HG03558 (cell line): Measurements from ENCODE around the gene AFAP1L2.

ENCODE experiments used
- ATAC-seq: cut with Tn5 transposase; IDR thresholded peaks from one replicate; pipeline ENCODE4 v1.9.1; 2021; ENCODE audit warnings: moderate number of reproducible peaks; ENCODE audit not compliant: unreplicated experiment; ENCODE audit errors: extremely low read depth

The AFAP1L2 gene

DNA sequence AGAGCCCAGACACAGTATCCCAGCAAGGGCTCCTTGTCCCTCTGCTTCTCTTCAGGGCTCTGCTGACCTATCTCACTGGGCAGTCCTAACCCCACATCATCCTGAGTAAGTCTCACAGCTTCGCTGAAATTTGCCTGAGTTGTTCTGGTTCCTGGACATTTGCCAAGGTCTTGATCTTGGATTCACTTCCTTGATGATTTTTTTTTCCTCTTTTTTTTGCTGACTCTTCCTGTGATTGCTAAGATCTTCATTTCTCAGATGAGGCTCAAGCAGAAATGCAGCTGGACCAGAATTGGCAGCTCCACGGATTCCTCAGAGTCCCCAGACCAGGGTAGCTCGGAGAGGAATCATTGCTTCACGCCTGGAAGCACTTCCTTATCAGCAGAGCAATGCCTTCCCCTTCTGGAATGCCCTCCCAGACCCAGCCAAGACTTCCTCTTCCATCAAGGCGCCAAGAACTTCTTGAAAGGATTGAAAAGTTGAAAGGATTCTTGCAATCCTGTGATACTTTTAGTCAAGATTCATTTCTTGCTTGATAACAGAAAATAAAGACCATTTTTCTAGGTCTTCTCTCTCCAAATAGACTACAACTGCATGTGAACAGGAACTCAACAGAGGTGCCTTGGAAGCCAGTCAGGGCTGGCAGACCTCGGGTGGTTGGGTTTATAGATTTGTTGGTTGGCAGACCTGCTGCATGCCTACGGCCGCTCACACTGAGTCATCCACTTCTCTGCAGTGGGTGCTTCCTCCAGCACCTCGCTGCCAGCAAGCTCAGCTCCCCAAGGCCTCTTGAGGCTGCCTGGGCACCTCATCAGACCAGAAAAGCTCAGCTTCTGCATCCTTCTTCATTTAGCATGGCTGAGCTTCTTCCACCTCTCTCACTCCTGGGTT is 8.8 kb upstream of the AFAP1L2 start:
- ATAC-seq = no peak

DNA sequence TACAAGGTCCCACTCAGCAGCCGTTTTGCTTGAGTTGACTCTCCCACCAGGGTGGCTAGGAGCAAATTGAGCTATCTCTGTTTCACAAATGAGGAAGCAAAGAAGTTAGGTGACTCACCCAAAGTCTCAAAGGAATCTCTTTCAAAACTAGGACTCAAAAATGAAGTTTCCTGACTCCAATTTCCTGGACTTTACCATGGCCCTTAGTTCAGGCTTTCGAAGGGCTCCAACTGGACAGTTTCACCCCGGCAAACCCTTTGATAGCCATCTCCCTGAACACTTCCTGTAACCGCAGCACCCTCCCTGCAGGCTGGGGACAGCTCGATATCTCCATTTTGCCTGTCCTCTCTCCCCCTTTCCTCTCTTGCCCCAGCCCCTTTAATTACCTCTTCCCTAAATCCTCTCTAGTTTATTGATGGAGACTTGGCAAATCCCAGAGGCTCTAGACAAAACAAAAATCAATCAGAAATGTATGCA is 4.7 kb upstream of the AFAP1L2 start:
- ATAC-seq = no peak

DNA sequence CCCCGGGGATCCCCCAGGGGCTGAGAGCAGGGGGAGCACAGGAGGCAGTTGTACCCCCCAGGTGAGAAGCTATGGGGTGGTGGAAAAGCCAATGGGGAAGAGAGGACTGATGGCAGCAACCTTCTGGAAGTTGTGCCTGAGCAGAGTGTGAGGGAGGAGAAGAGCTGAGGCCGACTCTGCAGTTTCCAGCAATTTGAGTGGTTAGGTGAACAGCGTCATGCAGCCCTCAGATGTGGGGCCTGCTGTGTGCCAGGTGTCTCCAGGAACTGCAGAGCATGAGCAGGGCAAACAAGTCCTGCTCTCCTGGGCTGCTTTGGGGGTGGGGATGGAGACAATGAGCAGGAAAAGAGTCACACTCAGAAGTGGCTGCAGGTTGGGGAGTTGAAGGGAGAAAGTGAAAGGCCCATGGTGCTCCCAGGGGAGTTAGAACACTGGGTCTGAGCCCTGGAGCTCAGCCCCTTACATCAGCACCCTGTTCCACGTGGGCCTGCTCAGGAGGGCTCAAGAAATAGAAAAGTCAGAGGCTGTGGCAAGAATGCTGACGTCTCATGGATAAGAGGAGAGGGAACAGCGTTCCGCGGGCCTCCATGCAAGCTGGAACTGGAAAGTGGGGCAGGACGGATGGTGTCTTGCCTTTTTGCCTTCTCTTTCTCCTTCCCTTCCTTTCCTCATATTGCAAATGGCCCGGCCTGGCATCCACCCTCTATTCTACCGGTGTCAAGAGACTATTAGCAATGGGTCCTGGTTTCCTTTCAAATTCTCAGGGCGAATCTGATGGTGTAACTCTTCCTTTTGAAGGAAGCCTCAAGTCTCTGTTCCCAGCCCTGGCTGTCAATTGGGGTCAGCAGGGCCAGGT is 4.0 kb upstream of the AFAP1L2 start:
- no peak for ATAC-seq

DNA sequence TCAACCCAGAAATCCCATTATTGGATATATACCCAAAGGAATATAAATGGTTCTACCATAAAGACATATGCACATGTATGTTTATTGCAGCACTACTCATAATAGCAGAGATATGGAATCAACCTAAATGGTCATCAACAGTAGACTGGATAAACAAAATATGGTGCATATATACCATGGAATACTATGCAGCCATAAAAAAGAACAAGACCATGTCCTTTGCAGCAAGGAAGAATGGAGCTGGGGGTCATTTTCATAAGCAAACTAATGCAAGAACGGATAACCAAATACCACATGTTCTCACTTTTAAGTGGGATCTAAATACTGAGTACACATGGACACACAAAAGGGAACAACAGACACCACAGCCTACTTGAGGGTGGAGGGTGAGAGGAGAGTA is 2.2 kb upstream of the AFAP1L2 start:
- no peak for ATAC-seq

DNA sequence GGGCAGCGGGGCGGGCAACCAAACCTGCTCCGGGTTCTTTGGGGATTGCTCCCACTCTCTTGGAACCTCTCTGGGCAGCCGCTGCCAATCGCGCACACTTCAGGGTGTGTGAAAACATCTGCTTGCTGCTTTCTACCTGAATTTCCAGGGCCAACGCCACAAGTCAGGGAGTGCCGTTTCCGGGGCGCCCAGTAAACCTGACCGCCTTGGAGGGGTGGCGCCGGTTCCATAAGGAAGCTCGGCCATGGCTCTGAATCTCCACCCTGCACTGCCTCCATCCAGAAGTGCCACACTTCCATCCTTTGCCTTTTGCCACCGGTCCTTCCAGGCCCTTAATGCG is 679 bp upstream of the AFAP1L2 start:
- no peak for ATAC-seq

DNA sequence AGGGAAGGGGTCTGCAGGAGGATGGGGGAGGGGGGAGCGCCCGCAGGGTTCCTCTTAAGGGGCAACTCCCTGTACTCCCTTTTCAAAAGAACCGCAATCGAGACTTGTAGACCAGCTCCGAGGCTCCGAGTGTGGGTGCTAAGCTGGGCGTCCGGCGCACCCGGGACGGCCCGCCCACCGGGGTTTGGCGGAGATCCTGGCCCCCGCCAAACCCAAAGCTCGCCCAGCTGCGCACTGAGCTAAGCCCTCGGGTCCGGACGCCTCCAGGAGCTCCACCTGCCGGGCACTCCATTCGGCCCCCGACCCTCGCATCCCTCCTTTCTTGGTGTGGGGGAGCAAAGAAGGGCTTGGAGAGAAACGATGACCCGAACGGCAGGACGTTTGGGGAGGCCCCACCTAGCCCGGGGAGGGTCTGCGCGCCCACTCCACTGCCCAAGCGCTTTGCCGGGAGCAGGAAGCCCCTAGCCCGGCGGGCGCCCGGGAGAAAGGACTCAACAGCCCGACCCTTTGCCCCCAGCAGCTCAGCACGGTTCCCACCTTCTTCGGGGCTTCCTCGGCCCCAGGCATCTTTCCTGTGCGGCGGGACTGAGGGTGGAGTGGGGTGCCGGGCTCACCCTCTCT is 651 bp downstream of the AFAP1L2 start:
- no peak for ATAC-seq

DNA sequence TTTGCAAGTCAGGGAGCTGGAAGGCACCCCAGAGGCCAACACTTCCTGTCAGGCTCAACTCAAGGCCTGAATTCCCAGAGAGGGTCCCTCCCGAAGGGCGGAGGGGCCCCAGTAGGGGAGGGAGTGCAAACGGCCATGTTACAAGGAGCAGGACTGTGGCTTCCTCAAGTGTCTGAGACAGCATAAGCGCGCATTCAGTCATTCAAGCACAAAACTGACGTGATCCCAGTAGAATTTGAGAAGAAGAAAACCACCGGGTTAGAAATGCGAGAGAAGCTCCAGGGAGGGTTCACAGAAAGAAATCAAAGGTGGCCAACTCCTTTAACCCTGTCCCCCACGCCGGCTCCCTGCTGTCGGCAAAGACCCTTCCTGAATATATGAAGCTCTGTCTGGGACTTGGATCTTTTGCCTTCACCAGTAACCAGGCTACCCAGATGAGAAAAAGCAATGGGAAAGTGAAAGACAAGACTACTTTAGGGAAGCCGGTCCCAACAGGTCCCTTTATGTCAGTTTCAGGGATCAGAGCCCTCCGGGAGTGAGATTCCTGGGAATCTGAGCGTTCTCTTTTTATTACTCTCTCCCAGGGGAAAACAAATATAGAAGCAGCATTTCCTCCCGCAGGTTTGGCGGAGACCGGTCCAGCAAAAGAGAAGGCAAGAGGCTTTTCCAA is 1.3 kb downstream of the AFAP1L2 start:
- ATAC-seq = no peak

DNA sequence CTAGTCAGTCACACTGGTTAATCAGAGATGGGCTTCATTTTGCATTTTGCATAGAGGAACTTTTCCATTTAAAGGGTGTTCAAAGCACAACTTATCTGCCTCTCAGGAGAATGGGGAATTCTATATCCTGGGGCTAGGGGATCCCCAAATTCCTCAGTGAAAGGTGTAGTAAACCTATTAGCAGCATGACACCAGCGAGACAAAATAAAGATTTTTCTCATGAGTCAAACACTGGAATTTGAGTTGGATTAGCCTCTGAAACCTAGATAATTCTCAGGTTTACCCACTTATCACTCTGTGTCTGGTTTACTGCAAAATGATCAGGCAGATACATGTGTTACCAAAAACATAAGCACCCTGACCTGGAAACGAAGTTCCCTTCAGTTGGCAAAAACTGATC is 2.1 kb downstream of the AFAP1L2 start:
- ATAC-seq = no peak

DNA sequence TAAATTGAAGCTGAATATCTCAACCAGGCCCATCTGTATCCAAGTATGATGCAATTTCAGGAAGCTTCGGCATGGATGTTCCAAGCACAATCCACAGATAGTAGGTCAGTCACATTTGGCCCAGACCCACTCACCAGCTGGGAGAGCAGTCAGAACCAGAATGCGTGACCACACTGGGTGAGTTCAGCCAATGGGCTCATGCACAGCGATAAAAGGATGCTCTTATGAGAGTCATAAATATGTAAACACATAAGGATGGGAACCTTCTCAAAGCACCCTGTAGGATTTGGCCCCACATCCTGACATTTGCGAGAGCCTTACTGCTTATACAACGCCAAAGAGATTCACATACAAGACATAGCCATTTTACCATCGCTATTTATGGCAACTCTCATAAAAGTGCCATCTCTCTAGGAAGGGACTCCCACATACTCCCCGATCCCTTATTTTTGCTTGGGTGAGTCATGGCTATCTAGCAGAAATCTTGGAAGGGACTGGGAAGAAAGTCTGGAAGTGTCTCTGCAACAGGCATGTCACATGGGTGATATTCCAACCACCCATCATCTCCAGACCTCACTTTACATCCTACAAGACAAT is 3.0 kb downstream of the AFAP1L2 start:
- ATAC-seq = no peak

DNA sequence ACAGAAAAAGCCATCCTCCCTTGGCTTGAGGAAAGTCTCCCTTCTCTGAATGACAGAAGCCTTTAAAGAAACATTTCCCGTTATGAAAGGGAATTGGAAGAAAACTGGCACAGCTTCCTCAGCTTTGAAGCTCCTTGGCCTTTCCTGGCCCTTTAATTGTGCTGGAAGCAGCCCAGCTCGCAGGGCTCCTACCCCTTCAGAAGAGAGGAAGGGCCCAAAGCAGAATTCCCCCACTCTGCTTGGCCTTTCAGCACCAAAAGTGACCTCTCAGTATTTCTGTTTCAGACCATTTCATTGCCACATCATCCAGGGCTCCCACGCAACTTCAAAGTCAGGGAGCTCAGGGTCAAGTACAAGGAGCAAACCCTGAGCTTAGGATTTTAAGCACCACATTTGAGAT is 4.2 kb downstream of the AFAP1L2 start:
- ATAC-seq = no peak

DNA sequence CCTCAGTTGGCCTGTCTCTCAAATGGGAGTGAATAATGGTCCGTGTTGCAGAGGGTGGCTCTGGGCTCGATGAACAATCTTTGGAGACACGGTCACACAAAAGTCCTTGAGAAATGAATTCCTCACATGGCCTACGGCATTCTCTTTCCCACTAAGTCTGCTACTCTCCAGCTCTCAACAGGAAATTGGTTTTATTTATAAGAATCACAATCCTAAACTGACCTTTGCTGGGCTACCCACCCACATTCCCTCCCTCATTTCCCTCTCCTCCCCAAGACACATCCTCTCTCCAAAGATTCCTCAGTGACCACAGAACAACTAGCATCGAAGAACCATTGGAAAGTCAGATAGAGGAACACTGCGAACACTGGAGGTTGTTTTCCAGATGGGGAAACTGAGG is 4.7 kb downstream of the AFAP1L2 start:
- ATAC-seq = no peak

DNA sequence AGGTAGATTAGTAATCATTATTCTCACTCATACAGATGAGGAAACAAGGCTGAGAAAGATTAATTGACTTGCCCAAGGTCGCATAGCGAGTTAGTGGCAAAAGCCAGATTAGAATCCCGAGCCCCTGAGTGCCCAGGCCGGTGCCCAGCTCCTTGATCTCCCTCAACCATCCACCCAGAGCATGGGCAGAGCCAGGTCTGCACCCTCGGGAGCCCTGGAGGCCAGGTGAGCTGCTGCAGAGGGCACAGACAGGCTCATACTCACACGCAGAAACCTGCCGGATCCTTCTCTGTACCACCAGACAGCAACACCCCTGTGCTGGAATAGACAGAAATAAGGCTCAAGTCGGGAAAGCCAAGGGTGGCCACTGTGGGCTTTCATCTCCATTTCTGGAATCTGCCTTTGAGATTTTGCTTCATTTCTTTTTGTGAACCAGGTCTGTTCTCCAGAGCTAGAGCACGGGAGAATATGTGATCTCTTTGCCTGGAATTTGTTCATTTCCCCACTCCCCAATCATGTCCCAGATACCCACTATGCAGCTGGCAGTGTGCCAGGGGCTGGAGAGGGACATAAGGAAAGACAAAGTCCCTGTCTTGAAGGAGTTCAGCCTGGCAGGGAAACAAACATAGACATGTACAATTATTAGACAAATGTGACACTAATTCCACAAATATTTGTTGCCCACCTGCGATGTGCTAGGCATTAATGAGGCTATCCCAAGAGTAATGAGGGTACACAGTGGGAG is 5.5 kb downstream of the AFAP1L2 start:
- no peak for ATAC-seq

DNA sequence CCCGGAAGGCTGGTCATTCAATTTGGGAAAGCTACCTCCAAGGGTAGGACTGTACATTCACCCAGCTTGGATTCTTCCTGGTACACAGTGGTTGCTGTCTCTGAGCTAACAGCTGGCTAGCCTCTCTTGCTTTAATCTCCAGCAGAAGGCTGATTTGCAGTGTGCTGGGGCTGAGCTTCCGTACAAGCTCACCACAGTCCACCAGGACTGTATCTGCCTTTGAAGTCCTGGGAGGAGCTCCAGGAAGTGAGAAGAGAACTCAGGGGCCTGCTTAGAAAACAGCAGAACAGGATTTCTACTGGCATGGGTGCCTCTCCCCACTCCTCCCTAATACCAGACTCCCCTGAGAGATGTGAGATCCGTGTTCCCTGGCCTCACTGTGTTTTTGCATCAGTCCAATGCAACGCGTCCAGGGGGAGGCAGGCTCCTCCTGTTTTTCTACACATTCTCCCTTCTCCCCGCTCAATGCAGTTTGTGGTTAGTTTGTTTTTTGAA is 6.6 kb downstream of the AFAP1L2 start:
- ATAC-seq = no peak

DNA sequence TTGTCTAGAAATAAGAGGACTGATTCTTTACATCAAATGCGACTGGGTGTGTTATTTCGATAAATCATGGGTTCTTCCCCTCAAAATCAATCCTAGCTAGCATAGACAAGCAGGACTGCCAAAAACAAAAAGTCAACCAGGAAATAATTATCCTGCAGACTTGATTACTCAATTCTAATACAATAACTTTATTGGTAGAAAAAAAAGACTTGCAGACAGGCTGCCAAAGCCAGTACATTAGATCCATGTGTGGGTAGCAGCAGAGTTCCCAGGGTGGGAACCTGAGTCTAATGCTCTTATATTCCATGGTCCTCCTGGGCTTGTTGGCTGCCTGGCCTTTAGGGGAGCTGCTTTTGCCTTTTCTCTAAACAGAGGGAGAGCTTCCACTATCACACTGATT is 7.8 kb downstream of the AFAP1L2 start:
- no peak for ATAC-seq

DNA sequence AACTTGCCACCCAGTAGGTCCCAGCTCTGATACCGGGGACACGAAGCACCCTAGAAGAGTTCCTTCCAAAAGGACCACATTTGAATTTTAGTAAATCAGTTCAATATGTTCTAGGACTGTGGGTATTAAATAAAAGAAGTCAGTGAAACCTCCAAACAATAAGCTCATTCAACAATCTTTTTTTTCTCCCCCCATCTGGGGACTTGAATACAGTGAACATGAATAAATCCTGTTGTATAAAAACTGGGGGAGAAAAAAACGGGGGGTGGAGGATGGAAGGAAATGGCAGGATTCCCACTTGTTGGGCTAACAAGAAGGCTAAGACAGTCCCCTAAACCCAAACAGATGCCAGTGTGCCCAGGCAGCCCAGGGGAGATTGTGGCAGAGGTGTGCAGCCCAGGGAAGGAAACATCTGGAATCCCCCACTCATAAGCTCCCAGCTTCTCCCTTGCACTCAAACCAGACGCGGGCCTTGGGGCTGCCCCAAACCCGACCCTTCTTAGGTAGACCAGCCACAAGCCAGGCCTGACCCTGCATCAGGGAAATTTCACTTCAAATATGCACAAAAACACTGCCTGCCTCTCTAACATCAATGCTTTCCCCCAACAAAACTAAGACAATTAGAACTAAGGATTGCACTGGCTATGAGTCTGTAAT is 8.8 kb downstream of the AFAP1L2 start:
- no peak for ATAC-seq

DNA sequence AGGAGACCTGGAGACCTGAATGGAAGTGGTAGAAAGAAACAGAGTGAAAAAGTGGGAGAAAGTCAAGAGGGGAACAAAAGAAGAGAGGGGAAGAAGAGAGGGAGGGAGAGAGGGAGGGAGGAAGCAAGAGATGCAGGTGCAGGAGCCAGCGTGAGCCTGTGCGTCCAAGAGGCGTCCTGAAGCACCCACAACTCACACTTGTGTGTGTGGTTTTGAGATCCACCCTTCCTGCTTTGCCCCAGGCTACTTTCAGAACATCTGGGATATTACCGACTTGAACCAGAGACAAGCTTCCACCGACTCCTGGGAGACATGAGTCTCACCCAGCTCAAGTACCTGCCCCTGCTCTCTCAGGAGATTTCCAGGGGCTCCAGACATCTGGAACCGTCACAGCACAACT is 9.8 kb downstream of the AFAP1L2 start:
- ATAC-seq = no peak

DNA sequence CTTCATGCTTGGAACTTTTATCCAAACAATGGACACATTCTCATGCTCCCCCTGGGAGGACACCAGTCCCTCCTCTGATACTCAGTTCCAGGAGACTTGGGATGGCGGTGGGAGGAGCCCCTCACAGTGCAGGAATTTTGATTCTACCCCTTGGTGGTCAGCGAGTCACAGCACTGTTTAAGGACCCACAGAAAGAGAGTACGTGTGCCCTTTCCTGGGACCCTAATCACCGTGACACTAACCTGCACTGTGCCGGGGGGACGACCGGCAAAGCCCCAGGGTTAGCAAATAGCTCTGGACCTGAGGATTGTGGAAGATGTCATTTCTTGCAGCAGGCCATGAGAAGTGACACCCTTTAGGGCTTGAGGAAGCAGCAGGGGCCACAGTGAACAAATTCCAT is 10.4 kb downstream of the AFAP1L2 start:
- ATAC-seq = no peak

DNA sequence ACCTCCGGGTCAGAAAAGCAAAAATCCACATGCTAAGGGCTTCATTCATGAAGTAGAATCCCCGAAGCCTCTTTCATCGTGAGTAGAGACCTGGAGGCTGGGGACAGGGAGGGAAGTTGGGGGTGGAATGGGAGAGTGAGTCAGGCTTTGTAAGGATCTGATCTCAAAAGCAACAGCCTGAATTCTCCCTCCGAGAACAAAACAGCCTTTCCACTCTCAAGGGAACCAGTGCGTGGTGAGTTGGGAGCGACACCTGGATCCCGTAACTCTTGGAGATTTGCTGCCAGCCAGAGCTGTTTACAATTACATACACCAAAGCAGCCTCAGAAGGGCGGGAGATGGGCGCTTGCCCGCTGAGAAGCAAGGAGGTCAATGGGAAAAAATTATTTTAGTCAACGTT is 10.8 kb downstream of the AFAP1L2 start:
- no peak for ATAC-seq
